ENCODE measurements around the gene ITIH2.

- no peak for TF ChIP-seq POLR2A (IDR thresholded peaks at IDR 0.05)
- TF ChIP-seq POLR2AphosphoS5 (IDR thresholded peaks at IDR 0.05), result no peak
These were observed 63.1 kb downstream of the ITIH2 start for GRCh38 chr10:7766241-7766640.

Measured in stomach (tissue), 4 donors.